ENCODE measurements around the gene MANBA.

The MANBA gene

DNA sequence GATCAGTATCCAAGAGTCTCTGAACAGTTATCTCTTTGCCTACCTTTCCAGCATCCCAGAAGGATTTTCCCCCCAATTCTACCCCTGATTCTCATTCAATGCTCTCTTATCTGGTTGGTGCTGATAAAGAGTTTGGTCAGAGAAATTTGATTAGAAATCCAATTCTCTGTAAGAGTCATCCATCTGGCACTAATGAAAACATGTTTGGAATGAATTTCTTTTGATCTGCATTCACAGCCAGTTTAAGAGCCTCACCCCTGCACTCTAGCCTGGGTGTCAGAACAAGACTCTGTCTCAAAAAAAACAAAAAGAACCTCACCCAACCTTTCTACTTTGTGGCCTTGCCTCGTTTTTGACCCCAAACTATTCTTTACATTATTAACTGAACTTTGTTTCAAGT lies 122.1 kb downstream of the MANBA start:
- Histone ChIP-seq H3K4me1 (ENCODE audit: control insufficient read depth, low read length) (no peaks in the 10 kb centered on the region), H4K20me1 (ENCODE audit: control insufficient read depth, insufficient read depth, low read depth, low read length) (no peaks in the 10 kb centered on the region), H3K36me3 (ENCODE audit: control insufficient read depth, low read length) (peaks cover 6% of the 10 kb centered on the region; the same call in 1 of the 2 replicates), H3K27me3 (ENCODE audit: control insufficient read depth, low read length) (no peaks in the 10 kb centered on the region), H3K27ac (ENCODE audit: low read depth, low read length) (no peak overlapping the region), H3F3A (ENCODE audit: control insufficient read depth, insufficient read depth) (no peaks in the 10 kb centered on the region), H3K9me2 (replicated peaks; ENCODE audit: control insufficient read depth, low read length) (no peaks in the 10 kb centered on the region), H3K79me2 (ENCODE audit: control insufficient read depth, low read length) (no peaks in the 10 kb centered on the region), H3K9me3 (ENCODE audit: control insufficient read depth, insufficient read depth, low read length) (no peaks in the 10 kb centered on the region), H3K4me3 (ENCODE audit: low read length) (no peak overlapping the region), H3K4me2 (ENCODE audit: low read length) (no peak overlapping the region)
- no peak for TF ChIP-seq EZH2phosphoT487 (IDR thresholded peaks at IDR 0.05; ENCODE audit: borderline replicate concordance, low read length)
- TF ChIP-seq, protein P1, sequence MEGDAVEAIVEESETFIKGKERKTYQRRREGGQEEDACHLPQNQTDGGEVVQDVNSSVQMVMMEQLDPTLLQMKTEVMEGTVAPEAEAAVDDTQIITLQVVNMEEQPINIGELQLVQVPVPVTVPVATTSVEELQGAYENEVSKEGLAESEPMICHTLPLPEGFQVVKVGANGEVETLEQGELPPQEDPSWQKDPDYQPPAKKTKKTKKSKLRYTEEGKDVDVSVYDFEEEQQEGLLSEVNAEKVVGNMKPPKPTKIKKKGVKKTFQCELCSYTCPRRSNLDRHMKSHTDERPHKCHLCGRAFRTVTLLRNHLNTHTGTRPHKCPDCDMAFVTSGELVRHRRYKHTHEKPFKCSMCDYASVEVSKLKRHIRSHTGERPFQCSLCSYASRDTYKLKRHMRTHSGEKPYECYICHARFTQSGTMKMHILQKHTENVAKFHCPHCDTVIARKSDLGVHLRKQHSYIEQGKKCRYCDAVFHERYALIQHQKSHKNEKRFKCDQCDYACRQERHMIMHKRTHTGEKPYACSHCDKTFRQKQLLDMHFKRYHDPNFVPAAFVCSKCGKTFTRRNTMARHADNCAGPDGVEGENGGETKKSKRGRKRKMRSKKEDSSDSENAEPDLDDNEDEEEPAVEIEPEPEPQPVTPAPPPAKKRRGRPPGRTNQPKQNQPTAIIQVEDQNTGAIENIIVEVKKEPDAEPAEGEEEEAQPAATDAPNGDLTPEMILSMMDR (IDR thresholded peaks at IDR 0.05; ENCODE audit: low read depth, low read length, poor library complexity, severe bottlenecking) = no peak

DNA sequence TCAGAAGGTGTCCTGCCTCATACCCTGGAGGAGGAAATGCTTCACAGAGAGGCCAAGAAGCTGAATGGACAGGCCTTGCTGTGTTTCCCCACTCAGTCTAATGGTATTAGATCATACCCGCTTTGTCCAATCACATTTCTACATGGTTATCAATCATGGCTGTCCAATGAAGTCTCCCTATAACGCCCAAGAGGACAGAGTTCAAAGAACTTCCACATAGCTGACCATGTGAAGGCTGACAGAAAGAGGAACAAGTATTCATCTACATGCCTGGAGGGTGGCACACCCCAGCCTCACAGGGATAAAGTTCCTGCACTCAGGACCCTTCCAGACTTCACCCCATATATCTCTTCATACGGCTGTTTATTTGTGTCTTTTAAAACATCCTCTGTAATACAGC lies 123.4 kb downstream of the MANBA start:
- no peak for TF ChIP-seq EZH2phosphoT487 (IDR thresholded peaks at IDR 0.05; ENCODE audit: borderline replicate concordance, low read length)
- TF ChIP-seq, protein P1 (IDR thresholded peaks at IDR 0.05; ENCODE audit: low read depth, low read length, poor library complexity, severe bottlenecking) = no peak
- Histone ChIP-seq H3K4me3 (ENCODE audit: low read length) (no peak overlapping the region), H3K79me2 (ENCODE audit: control insufficient read depth, low read length) (no peaks in the 10 kb centered on the region), H3K9me3 (ENCODE audit: control insufficient read depth, insufficient read depth, low read length) (no peaks in the 10 kb centered on the region), H3K27me3 (ENCODE audit: control insufficient read depth, low read length) (no peaks in the 10 kb centered on the region), H3K4me1 (ENCODE audit: control insufficient read depth, low read length) (no peaks in the 10 kb centered on the region), H3K36me3 (ENCODE audit: control insufficient read depth, low read length) (peaks cover 6% of the 10 kb centered on the region; the same call in 1 of the 2 replicates), H3K4me2 (ENCODE audit: low read length) (no peak overlapping the region), H3F3A (ENCODE audit: control insufficient read depth, insufficient read depth) (no peaks in the 10 kb centered on the region), H3K9me2 (replicated peaks; ENCODE audit: control insufficient read depth, low read length) (no peaks in the 10 kb centered on the region), H4K20me1 (ENCODE audit: control insufficient read depth, insufficient read depth, low read depth, low read length) (no peaks in the 10 kb centered on the region), H3K27ac (ENCODE audit: low read depth, low read length) (no peak overlapping the region)

DNA sequence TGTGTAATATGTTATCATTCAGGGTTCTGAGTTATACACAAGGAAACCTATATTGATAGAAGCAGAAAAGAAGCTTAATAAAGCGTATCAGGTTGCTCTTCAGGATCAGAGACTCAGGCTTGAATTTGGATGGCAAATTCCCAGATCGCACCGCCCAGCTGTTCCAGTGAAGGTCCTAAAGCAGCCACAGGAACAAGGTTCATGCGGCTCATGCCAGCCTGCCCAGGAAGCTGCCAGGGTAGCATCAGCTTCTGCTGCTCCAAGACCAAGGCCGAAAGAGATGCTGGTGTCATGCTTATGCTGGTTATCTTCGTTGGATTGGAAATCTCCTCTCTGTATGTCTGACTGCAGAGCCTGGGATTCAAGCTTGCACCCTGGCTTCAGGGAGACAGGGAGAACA lies 127.7 kb downstream of the MANBA start:
- Histone ChIP-seq H3K27ac (ENCODE audit: low read depth, low read length) (no peak overlapping the region), H3K79me2 (ENCODE audit: control insufficient read depth, low read length) (no peaks in the 10 kb centered on the region), H3K4me3 (ENCODE audit: low read length) (no peak overlapping the region), H3K4me2 (ENCODE audit: low read length) (no peak overlapping the region), H3K9me2 (replicated peaks; ENCODE audit: control insufficient read depth, low read length) (no peaks in the 10 kb centered on the region), H4K20me1 (ENCODE audit: control insufficient read depth, insufficient read depth, low read depth, low read length) (no peaks in the 10 kb centered on the region), H3K9me3 (ENCODE audit: control insufficient read depth, insufficient read depth, low read length) (no peaks in the 10 kb centered on the region), H3F3A (ENCODE audit: control insufficient read depth, insufficient read depth) (no peaks in the 10 kb centered on the region), H3K36me3 (ENCODE audit: control insufficient read depth, low read length) (peaks cover 9% of the 10 kb centered on the region; the same call in 1 of the 2 replicates), H3K4me1 (ENCODE audit: control insufficient read depth, low read length) (no peaks in the 10 kb centered on the region), H3K27me3 (ENCODE audit: control insufficient read depth, low read length) (no peaks in the 10 kb centered on the region)
- no peak for TF ChIP-seq EZH2phosphoT487 (IDR thresholded peaks at IDR 0.05; ENCODE audit: borderline replicate concordance, low read length)

DNA sequence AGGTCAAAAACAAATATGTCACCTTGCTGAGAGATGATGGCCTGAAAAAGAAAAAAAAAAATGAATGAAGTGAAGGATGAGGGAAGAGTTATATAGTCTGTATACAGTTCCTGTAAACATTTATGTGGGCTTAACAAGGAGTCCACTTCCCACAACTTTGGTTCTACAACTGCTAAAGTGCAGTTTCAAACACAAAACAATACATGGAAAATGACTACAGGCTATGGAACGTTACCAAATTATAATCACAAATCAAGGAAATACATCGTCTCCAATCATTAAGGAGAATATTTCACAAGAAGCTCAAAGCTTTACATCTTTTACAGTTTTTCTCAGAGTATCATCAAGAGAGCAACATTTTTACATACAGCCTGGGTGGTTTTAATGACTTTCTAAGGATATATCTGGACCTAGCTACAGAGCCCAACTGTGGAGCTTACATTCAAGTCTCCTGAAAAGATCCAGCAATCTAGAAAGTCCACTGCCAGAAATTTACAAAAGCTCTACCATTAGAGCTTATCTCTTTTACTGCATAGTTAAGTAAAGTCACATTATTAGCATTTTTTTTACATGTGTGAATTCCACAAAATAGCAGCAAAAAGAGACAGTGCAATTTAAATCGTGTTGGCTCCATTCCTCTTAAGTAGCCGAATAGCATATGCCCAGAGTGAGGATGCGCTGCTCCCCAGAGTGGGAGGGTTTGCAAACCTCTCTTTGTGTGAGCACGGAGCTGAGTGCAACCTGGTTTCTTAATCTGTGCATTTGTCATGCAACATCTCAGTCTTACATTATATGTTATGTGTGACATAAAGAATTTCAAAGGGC lies 128.3 kb downstream of the MANBA start:
- Histone ChIP-seq H3K27ac (ENCODE audit: low read depth, low read length) (no peak overlapping the region), H3K36me3 (ENCODE audit: control insufficient read depth, low read length) (peaks cover 6% of the 10 kb centered on the region; the same call in 1 of the 2 replicates), H3K79me2 (ENCODE audit: control insufficient read depth, low read length) (no peaks in the 10 kb centered on the region), H4K20me1 (ENCODE audit: control insufficient read depth, insufficient read depth, low read depth, low read length) (no peaks in the 10 kb centered on the region), H3F3A (ENCODE audit: control insufficient read depth, insufficient read depth) (no peaks in the 10 kb centered on the region), H3K4me3 (ENCODE audit: low read length) (no peak overlapping the region), H3K9me3 (ENCODE audit: control insufficient read depth, insufficient read depth, low read length) (no peaks in the 10 kb centered on the region), H3K4me1 (ENCODE audit: control insufficient read depth, low read length) (no peaks in the 10 kb centered on the region), H3K27me3 (ENCODE audit: control insufficient read depth, low read length) (no peaks in the 10 kb centered on the region), H3K4me2 (ENCODE audit: low read length) (no peak overlapping the region), H3K9me2 (replicated peaks; ENCODE audit: control insufficient read depth, low read length) (no peaks in the 10 kb centered on the region)
- TF ChIP-seq, protein P1 (IDR thresholded peaks at IDR 0.05; ENCODE audit: low read depth, low read length, poor library complexity, severe bottlenecking) = no peak
- TF ChIP-seq EZH2phosphoT487 (IDR thresholded peaks at IDR 0.05; ENCODE audit: borderline replicate concordance, low read length) = no peak

Measured in DOHH2 (cell line).